HepG2 (cell line): ENCODE measurements around the gene SPATA32. TPM values are rescaled to one million over a fixed set of nuclear protein-coding genes. Genes with fewer than 3 reads are reported as not detected.

Experiments used
- ATF1 ChIP-seq: IDR thresholded peaks from 2 replicates; pipeline ENCODE4 v1.6.1; 2016; ENCODE audit warnings: mild to moderate bottlenecking, control low read depth
- ATF7-NPFF ChIP-seq: sonication (generic); formaldehyde crosslinking; IDR thresholded peaks from 2 replicates; pipeline ENCODE4 v1.8.1; 2023; ENCODE audit warnings: mild to moderate bottlenecking, low read depth, missing genetic modification reagents, moderate library complexity
- ATRX ChIP-seq: sonication (generic); formaldehyde crosslinking; IDR thresholded peaks from 2 replicates; pipeline ENCODE4 v1.4.0; 2020; ENCODE audit warnings: missing genetic modification reagents, borderline replicate concordance
- BRCA1 ChIP-seq: sonication (generic); formaldehyde crosslinking; IDR thresholded peaks from 2 replicates; pipeline ENCODE4 v1.4.0; 2020; ENCODE audit warnings: missing genetic modification reagents
- EEA1 ChIP-seq: sonication (generic); formaldehyde crosslinking; IDR thresholded peaks from 2 replicates; pipeline ENCODE4 v1.5.1; 2020; ENCODE audit warnings: mild to moderate bottlenecking, missing genetic modification reagents, borderline replicate concordance
- KDM4B ChIP-seq: sonication (generic); formaldehyde crosslinking; IDR thresholded peaks from 2 replicates; pipeline ENCODE4 v1.4.0; 2020; ENCODE audit warnings: missing genetic modification reagents
- MIER3 ChIP-seq: IDR thresholded peaks from 2 replicates; pipeline ENCODE4 v1.6.1; 2016; ENCODE audit warnings: missing compliant biosample characterization, borderline replicate concordance
- MXD3 ChIP-seq: IDR thresholded peaks from 2 replicates; pipeline ENCODE4 v1.6.1; 2016; ENCODE audit warnings: mild to moderate bottlenecking, missing biosample characterization, missing genetic modification reagents
- NFIB ChIP-seq: sonication (generic); formaldehyde crosslinking; IDR thresholded peaks from 2 replicates; pipeline ENCODE4 v1.9.0; 2021; ENCODE audit warnings: missing genetic modification reagents, mild to moderate bottlenecking, borderline replicate concordance
- NFYB ChIP-seq: sonication (generic); formaldehyde crosslinking; IDR thresholded peaks from 2 replicates; pipeline ENCODE4 v1.4.0; 2020; ENCODE audit warnings: missing genetic modification reagents
- PHF21A ChIP-seq: sonication (generic); formaldehyde crosslinking; IDR thresholded peaks from 2 replicates; pipeline ENCODE4 v1.5.0; 2020; ENCODE audit warnings: mild to moderate bottlenecking, missing genetic modification reagents
- SALL2 ChIP-seq: sonication (generic); formaldehyde crosslinking; IDR thresholded peaks from 2 replicates; pipeline ENCODE4 v1.8.1; 2023; ENCODE audit warnings: mild to moderate bottlenecking, missing genetic modification reagents, inconsistent platforms
- TGIF2 ChIP-seq: IDR thresholded peaks from 2 replicates; pipeline ENCODE4 v1.6.1; 2016; ENCODE audit warnings: control low read depth, missing compliant biosample characterization
- ZFP41 ChIP-seq: sonication (generic); formaldehyde crosslinking; IDR thresholded peaks from 2 replicates; pipeline ENCODE4 v1.4.0; 2020; ENCODE audit warnings: mild to moderate bottlenecking, missing genetic modification reagents, borderline replicate concordance
- ZNF264 ChIP-seq: sonication (generic); formaldehyde crosslinking; IDR thresholded peaks from 2 replicates; pipeline ENCODE4 v1.4.0; 2020; ENCODE audit warnings: missing genetic modification reagents
- ZNF562 ChIP-seq: sonication (generic); formaldehyde crosslinking; IDR thresholded peaks from 2 replicates; pipeline ENCODE4 v1.8.0; 2022; ENCODE audit warnings: missing genetic modification reagents, borderline replicate concordance
- ZNF574 ChIP-seq: sonication (generic); formaldehyde crosslinking; IDR thresholded peaks from 2 replicates; pipeline ENCODE4 v1.4.0; 2020; ENCODE audit warnings: missing genetic modification reagents
- ZNF607 ChIP-seq: sonication (generic); formaldehyde crosslinking; IDR thresholded peaks from 2 replicates; pipeline ENCODE4 v1.5.1; 2020; ENCODE audit warnings: missing genetic modification reagents, mild to moderate bottlenecking, borderline replicate concordance
- ZNF672 ChIP-seq: sonication (generic); formaldehyde crosslinking; IDR thresholded peaks from 2 replicates; pipeline ENCODE4 v1.8.1; 2022; ENCODE audit warnings: missing genetic modification reagents
- ZNF678 ChIP-seq: sonication (generic); formaldehyde crosslinking; IDR thresholded peaks from 2 replicates; pipeline ENCODE4 v1.4.0; 2020; ENCODE audit warnings: mild to moderate bottlenecking, missing genetic modification reagents
- ZNF768 ChIP-seq: sonication (generic); formaldehyde crosslinking; IDR thresholded peaks from 2 replicates; pipeline ENCODE4 v1.4.0; 2020; ENCODE audit warnings: missing genetic modification reagents
- polyA plus RNA-seq, 8 experiments: library from polyadenylated mRNA; depleted of rRNA in 3 of 8; stranded (reverse) in 7 of 8; unstranded in 1 of 8; fragments of >200 nt; fragmentation: Illumina TruSeq in 4 of 8; extraction: Trizol in 4 of 8; gene quantifications; 2 replicates each; pipeline versions ENCODE4 v1.2.1 to v1.2.3, GENCODE V29; 2011 to 2016; ENCODE audit warnings: low read depth in 4 of 8, missing spikeins in 1 of 8, mixed read lengths in 1 of 8; ENCODE audit not compliant: insufficient read depth in 1 of 8
- total RNA-seq, 5 experiments: library from RNA; depleted of rRNA; stranded (reverse); fragments of >200 nt; fragmentation: Illumina TruSeq; extraction: Trizol; gene quantifications; 2 replicates each; pipeline ENCODE4 v1.2.3, GENCODE V29; 2016; ENCODE audit warnings: low read depth in 1 of 5
- TF ChIP-seq, protein P1 (sequence below), 2 experiments: sonication (generic) in 1 of 2; formaldehyde crosslinking in 1 of 2; IDR thresholded peaks; 2 replicates each; pipeline versions ENCODE4 v1.5.1 to v1.6.1; 2011 to 2020; ENCODE audit warnings: borderline replicate concordance in 1 of 2, low read depth in 1 of 2, low read length in 1 of 2, mild to moderate bottlenecking in 1 of 2, missing genetic modification reagents in 1 of 2, moderate library complexity in 1 of 2
- TF ChIP-seq, protein P2 (sequence below): sonication (generic); formaldehyde crosslinking; IDR thresholded peaks from 2 replicates; pipeline ENCODE4 v1.5.0; 2020; ENCODE audit warnings: mild to moderate bottlenecking, missing genetic modification reagents, moderate library complexity

Gene SPATA32
- total and polyA plus RNA-seq, 2 of the 13 experiments (the other 11 are each of a cell fraction or from before 2014, with no cell fraction given): not detected

- peak; percentile 57; the same call in 1 of the 2 replicates for TF ChIP-seq EEA1 (CRISPR knock-in tag)
- no peak for TF ChIP-seq ZNF562 (CRISPR knock-in tag)
- no peak for TF ChIP-seq ZFP41 (CRISPR knock-in tag)
- no peak for TF ChIP-seq TGIF2 (CRISPR knock-in tag)
- TF ChIP-seq, protein P1, sequence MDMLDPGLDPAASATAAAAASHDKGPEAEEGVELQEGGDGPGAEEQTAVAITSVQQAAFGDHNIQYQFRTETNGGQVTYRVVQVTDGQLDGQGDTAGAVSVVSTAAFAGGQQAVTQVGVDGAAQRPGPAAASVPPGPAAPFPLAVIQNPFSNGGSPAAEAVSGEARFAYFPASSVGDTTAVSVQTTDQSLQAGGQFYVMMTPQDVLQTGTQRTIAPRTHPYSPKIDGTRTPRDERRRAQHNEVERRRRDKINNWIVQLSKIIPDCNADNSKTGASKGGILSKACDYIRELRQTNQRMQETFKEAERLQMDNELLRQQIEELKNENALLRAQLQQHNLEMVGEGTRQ (IDR thresholded peaks at IDR 0.05; ENCODE audit: low read depth, low read length): no peak
- TF ChIP-seq, protein P1 (CRISPR knock-in tag; IDR thresholded peaks at IDR 0.05; ENCODE audit: borderline replicate concordance): no peak
- TF ChIP-seq, protein P2, sequence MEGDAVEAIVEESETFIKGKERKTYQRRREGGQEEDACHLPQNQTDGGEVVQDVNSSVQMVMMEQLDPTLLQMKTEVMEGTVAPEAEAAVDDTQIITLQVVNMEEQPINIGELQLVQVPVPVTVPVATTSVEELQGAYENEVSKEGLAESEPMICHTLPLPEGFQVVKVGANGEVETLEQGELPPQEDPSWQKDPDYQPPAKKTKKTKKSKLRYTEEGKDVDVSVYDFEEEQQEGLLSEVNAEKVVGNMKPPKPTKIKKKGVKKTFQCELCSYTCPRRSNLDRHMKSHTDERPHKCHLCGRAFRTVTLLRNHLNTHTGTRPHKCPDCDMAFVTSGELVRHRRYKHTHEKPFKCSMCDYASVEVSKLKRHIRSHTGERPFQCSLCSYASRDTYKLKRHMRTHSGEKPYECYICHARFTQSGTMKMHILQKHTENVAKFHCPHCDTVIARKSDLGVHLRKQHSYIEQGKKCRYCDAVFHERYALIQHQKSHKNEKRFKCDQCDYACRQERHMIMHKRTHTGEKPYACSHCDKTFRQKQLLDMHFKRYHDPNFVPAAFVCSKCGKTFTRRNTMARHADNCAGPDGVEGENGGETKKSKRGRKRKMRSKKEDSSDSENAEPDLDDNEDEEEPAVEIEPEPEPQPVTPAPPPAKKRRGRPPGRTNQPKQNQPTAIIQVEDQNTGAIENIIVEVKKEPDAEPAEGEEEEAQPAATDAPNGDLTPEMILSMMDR (CRISPR knock-in tag): peak; percentile 92
- TF ChIP-seq ATF1: no peak
- no peak for TF ChIP-seq ATF7-NPFF
- no peak for TF ChIP-seq NFIB
- no peak for TF ChIP-seq KDM4B (CRISPR knock-in tag)
- TF ChIP-seq NFYB (CRISPR knock-in tag): no peak
- TF ChIP-seq BRCA1 (CRISPR knock-in tag): no peak
- no peak for TF ChIP-seq PHF21A (CRISPR knock-in tag)
- no peak for TF ChIP-seq ZNF264 (CRISPR knock-in tag)
- peak; percentile 73 for TF ChIP-seq ZNF574 (CRISPR knock-in tag)
- TF ChIP-seq ATRX: no peak
- TF ChIP-seq SALL2 (CRISPR knock-in tag): peak; percentile 60; the same call in 1 of the 2 replicates
- no peak for TF ChIP-seq ZNF607 (CRISPR knock-in tag)
- TF ChIP-seq ZNF768 (CRISPR knock-in tag): peak; percentile 54; the same call in 1 of the 2 replicates
- TF ChIP-seq MXD3 (CRISPR knock-in tag): no peak
- TF ChIP-seq MIER3 (CRISPR knock-in tag): peak; percentile 51; the same call in 1 of the 2 replicates
- TF ChIP-seq ZNF678 (CRISPR knock-in tag): no peak
- no peak for TF ChIP-seq ZNF672 (CRISPR knock-in tag)
Observed at GRCh38 chr17:45231481-45232116, 30.3 kb downstream of the SPATA32 start (continued).
